Endothelial cell of umbilical vein (primary cell): ENCODE measurements around the gene CDK11B. TPM values are rescaled to one million over a fixed set of nuclear protein-coding genes. Genes with fewer than 3 reads are reported as not detected.
"Not testable (repeated sequence)": the region's sequence is repeated elsewhere in the genome, so short reads cannot be mapped to it uniquely, and the experiment has no call there.

ENCODE experiments used
- BruUV-seq: library from RNA; stranded (reverse); fragments of 400-500 nt; replicated peaks from 2 replicates; lab custom pipeline; 2021; lab: Mats Ljungman, UMichigan
- CTCF ChIA-PET: fragments of 300-600, 350-600 bp; sonication (Branson Sonifier 250); formaldehyde crosslinking; loops from one replicate; lab custom pipeline; 2021; ENCODE audit warnings: antibody characterized with exemption, inconsistent platforms; lab: Charles Lee
- POLR2A ChIA-PET: fragments of 300-600, 350-600 bp; sonication (Branson Sonifier 250); formaldehyde crosslinking; loops from one replicate; lab custom pipeline; 2021; ENCODE audit warnings: antibody characterized with exemption, inconsistent platforms; lab: Charles Lee
- DNase-seq: peaks from one replicate; pipeline ENCODE4 v3.0.0-alpha.2; 2011; ENCODE audit warnings: low read depth, low spot score
- FAIRE-seq: peaks from 2 replicates; lab custom pipeline; 2011; peaks lifted over from hg19 to GRCh38; lab: Jason Lieb, UNC
- H2AFZ ChIP-seq: 2 replicates; pipeline ENCODE4 v1.6.0; 2012; ENCODE audit warnings: low read depth, low read length, control low read depth, inconsistent platforms
- H3K27ac ChIP-seq: 2 replicates; pipeline ENCODE4 v1.5.1; 2011; ENCODE audit warnings: low read depth, mild to moderate bottlenecking, control low read depth, low read length, moderate library complexity; ENCODE audit not compliant: insufficient read depth
- H3K27me3 ChIP-seq, 2 experiments: 2 replicates each; pipeline versions ENCODE4 v1.6.0 to v1.6.1; 2011; ENCODE audit warnings: low read length in 2 of 2, mixed read lengths in 1 of 2; ENCODE audit not compliant: control insufficient read depth in 2 of 2, insufficient read depth in 2 of 2
- H3K36me3 ChIP-seq, 2 experiments: 2 replicates in 1 of 2; 3 replicates in 1 of 2; pipeline ENCODE4 v1.5.1; 2011; ENCODE audit warnings: low read length in 2 of 2, mild to moderate bottlenecking in 1 of 2, moderate library complexity in 1 of 2; ENCODE audit not compliant: control insufficient read depth in 2 of 2, insufficient read depth in 2 of 2; ENCODE audit errors: extremely low read depth in 1 of 2
- H3K4me1 ChIP-seq: 3 replicates; pipeline ENCODE4 v1.5.1; 2011; ENCODE audit warnings: mild to moderate bottlenecking, low read length; ENCODE audit not compliant: control insufficient read depth, insufficient read depth; ENCODE audit errors: extremely low read depth
- H3K4me2 ChIP-seq: 2 replicates; pipeline ENCODE4 v1.6.1; 2011; ENCODE audit warnings: low read length, control low read depth, mixed read lengths; ENCODE audit not compliant: insufficient read depth
- H3K4me3 ChIP-seq, 3 experiments: fragments of 200-600 bp in 1 of 3; sonication (generic), shearing (Covaris generic) in 1 of 3; replicated peaks in 1 of 3; 2 replicates each; pipeline ENCODE4 v1.5.1; 2011 to 2016; ENCODE audit warnings: control low read depth in 3 of 3, low read length in 3 of 3, mild to moderate bottlenecking in 2 of 3, inconsistent platforms in 1 of 3, low read depth in 1 of 3, moderate library complexity in 1 of 3; ENCODE audit not compliant: insufficient read depth in 1 of 3
- H3K79me2 ChIP-seq: 2 replicates; pipeline ENCODE4 v1.6.0; 2012; ENCODE audit warnings: low read length, inconsistent platforms; ENCODE audit not compliant: control insufficient read depth, insufficient read depth
- H3K9ac ChIP-seq: replicated peaks from 2 replicates; pipeline ENCODE3; 2011; ENCODE audit warnings: low read length, control low read depth; ENCODE audit not compliant: insufficient read depth; ENCODE audit errors: extremely low read depth
- H3K9me1 ChIP-seq: replicated peaks from 3 replicates; pipeline ENCODE4 v1.6.0; 2011; ENCODE audit warnings: mild to moderate bottlenecking, low read length; ENCODE audit not compliant: control insufficient read depth, insufficient read depth; ENCODE audit errors: extremely low read depth
- H3K9me3 ChIP-seq: replicated peaks from 2 replicates; pipeline ENCODE4 v1.5.1; 2012; ENCODE audit warnings: low read length, inconsistent platforms; ENCODE audit not compliant: control insufficient read depth, insufficient read depth
- H4K20me1 ChIP-seq: replicated peaks from 2 replicates; pipeline ENCODE3; 2011; ENCODE audit warnings: mild to moderate bottlenecking, low read length; ENCODE audit not compliant: control insufficient read depth, insufficient read depth; ENCODE audit errors: extremely low read depth
- EZH2 ChIP-seq: IDR thresholded peaks from 2 replicates; pipeline ENCODE4 v1.6.1; 2012; ENCODE audit warnings: borderline replicate concordance, low read depth, mild to moderate bottlenecking, moderate library complexity, low read length, inconsistent platforms; ENCODE audit not compliant: severe bottlenecking
- GATA2 ChIP-seq: IDR thresholded peaks from 2 replicates; pipeline ENCODE4 v1.7.0; 2011; ENCODE audit warnings: low read depth, mild to moderate bottlenecking, moderate library complexity, mixed read lengths, low read length; ENCODE audit not compliant: insufficient read length, insufficient read depth
- JUN ChIP-seq: IDR thresholded peaks from 2 replicates; pipeline ENCODE4 v1.6.1; 2011; ENCODE audit warnings: borderline replicate concordance, low read depth; ENCODE audit not compliant: insufficient read length, insufficient read depth
- MYC ChIP-seq: IDR thresholded peaks from one replicate; pipeline ENCODE4 v1.6.1; 2011; ENCODE audit warnings: mild to moderate bottlenecking, low read depth, low read length
- POLR2A ChIP-seq: IDR thresholded peaks from 2 replicates; pipeline ENCODE4 v1.6.1; 2012; ENCODE audit warnings: low read depth, mild to moderate bottlenecking, control low read depth, low read length
- dilution Hi-C: fragments of 300-500 bp; cut with MboI; formaldehyde crosslinking; loops from one replicate; pipeline ENCODE4 v1.15.0; 2019; ENCODE audit warnings: low sequenced_read_pairs; ENCODE audit not compliant: extremely low pct_ligation_motif_present
- intact Hi-C: fragments of 100-400 bp; cut with micrococcal nuclease; formaldehyde crosslinking; loops from one replicate; pipeline ENCODE4 v1.10.0; 2022
- polyA plus RNA-seq, 4 experiments: library from polyadenylated mRNA; depleted of rRNA in 3 of 4; stranded (reverse) in 3 of 4; unstranded in 1 of 4; fragments of >200 nt; gene quantifications; 2 replicates each; pipeline versions ENCODE4 v1.2.1 to v1.2.3, GENCODE V29; 2011 to 2012; ENCODE audit warnings: missing spikeins in 1 of 4
- total RNA-seq: library from RNA; stranded (reverse); gene quantifications from 2 replicates; pipeline ENCODE4 v1.2.3, GENCODE V29; 2021
- TF ChIP-seq, protein P1 (sequence below): IDR thresholded peaks from 2 replicates; pipeline ENCODE4 v1.6.1; 2011; ENCODE audit not compliant: insufficient read depth, insufficient read length

The CDK11B gene
- total and polyA plus RNA-seq, 2 donors (not counting 3 experiments of a cell fraction or from before 2014, with no cell fraction given) = 16.4 to 32.0 TPM

DNA sequence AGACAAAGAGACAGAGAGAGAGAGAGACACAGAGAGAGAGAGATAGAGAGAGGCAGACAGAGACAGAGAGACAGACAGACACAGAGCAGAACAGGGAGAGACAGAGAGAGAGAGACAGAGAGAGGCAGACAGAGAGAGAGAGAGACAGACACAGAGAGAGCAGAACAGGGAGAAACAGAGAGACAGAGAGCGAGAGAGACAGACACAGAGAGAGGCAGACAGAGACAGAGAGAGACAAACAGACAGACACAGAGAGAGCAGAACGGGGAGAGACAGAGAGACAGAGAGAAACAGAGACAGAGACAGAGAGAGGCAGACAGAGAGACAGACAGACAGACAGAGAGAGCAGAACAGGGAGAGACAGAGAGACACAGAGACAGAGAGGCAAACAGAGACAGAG lies 63.5 kb downstream of the CDK11B start:
- CTCF ChIA-PET, BruUV-seq, dilution Hi-C loops, POLR2A ChIA-PET, H3K4me2 ChIP-seq, H3K9ac ChIP-seq, H2AFZ ChIP-seq, H3K9me3 ChIP-seq, intact Hi-C loops, H3K4me3 ChIP-seq, H3K36me3 ChIP-seq, DNase-seq, H3K27ac ChIP-seq, H3K9me1 ChIP-seq, H3K79me2 ChIP-seq, FAIRE-seq, H3K4me1 ChIP-seq, H4K20me1 ChIP-seq: not testable (repeated sequence)
- peaks cover 14 to 24% of the 10 kb centered on the region in 2 experiments for H3K27me3 ChIP-seq

DNA sequence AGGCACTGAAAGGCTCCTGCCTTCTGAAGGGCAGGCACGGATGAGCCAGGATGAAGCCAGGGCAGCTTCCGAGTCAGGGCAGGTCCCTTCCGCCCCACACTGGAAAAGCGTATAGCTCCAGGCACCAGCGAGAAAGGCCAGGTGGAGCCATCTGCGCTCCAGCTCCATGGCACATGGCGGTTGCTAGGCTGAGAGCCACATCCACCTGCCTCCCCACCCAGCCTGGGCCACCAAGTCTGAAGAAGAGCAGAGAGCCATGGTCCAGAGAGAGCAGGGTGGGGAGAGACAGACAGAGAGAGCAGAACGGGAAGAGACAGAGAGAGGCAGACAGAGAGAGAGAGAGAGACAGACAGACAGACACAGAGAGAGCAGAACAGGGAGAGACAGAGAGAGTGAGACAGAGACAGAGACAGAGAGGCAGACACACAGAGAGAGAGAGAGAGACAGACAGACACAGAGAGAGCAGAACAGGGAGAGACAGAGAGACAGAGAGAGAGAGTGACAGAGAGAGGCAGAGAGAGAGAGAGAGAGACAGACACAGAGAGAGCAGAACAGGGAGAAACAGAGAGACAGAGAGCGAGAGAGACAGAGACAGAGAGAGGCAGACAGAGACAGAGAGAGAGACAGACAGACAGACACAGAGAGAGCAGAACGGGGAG lies 64.1 kb downstream of the CDK11B start:
- BruUV-seq = no TSS peak
- CTCF ChIA-PET = no interaction called here
- no peak overlapping the region for H3K4me2 ChIP-seq
- H3K4me1 ChIP-seq = no peaks in the 10 kb centered on the region
- POLR2A ChIA-PET = no interaction called here
- H3K36me3 ChIP-seq = no peaks in the 10 kb centered on the region
- no peaks in the 10 kb centered on the region for H3K9me3 ChIP-seq
- intact Hi-C loops = no loop called here
- DNase-seq (no peak), FAIRE-seq (peak; percentile 38)
- H3K27ac ChIP-seq = no peak overlapping the region
- peaks cover 14 to 22% of the 10 kb centered on the region in 2 experiments for H3K27me3 ChIP-seq
- dilution Hi-C loops = no loop called here
- no peaks in the 10 kb centered on the region for H4K20me1 ChIP-seq
- H3K4me3 ChIP-seq = no peak overlapping the region
- H2AFZ ChIP-seq = no peak overlapping the region
- H3K79me2 ChIP-seq = no peaks in the 10 kb centered on the region
- TF ChIP-seq MYC (no peak), JUN (no peak), EZH2 (no peak), GATA2 (no peak), POLR2A (no peak)
- TF ChIP-seq, protein P1, sequence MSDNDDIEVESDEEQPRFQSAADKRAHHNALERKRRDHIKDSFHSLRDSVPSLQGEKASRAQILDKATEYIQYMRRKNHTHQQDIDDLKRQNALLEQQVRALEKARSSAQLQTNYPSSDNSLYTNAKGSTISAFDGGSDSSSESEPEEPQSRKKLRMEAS = no peak
- no peaks in the 10 kb centered on the region for H3K9me1 ChIP-seq
- H3K9ac ChIP-seq = no peak overlapping the region
